ENCODE measurements around the gene BIRC7. TPM values are rescaled to one million over a fixed set of nuclear protein-coding genes. Genes with fewer than 3 reads are reported as not detected.
A peak's percentile ranks its signal among the peaks of the same experiment; 100 is the strongest.

The BIRC7 gene
- total and polyA plus RNA-seq, 2 donors from 2014 or later, result 0.30 to 4.0 TPM

DNA sequence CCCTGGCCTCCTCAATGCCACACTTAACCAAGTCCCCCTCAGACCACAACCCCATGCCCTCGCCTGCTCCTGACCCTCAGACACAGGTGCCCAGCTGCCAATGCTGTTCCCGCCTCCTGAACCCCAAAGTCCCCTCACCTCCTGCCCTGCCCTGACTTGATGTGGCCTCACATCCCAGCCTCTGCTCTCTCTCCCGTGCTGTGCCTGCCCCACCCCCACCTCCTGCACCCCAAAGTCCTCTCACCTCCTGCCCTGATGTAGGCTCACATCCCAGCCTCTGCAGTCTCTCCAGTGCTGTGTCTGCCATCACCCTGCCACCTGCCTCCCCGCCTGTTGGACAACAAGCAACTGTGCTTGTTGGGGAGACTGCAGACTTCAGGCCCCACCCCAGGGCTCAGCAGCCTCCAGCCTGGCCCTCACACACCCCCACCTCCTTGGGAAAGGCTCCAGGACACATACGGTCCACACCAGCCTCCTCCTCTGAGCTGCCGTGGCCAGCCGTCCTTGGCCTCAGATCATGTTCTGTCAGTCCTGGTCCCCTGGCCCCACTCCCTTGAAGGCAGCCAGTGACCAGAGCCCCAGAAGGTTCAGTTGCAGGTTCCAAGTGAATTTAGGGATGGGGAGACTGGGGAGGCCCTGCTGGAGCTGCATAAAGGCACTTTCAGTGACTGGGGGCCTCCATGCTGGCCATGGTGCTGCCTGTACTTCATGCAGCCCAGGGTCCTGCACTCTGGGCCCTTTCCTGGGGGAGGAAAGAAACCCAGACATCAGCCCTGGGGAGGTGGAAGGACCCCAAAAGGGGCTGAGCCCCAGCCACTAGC, 48.2 kb upstream of the BIRC7 start:
- Histone ChIP-seq H3K9ac (ENCODE audit: low read length in 3 of 3) (no peak overlapping the region), H3K4me1 (ENCODE audit: control insufficient read depth in 2 of 3, insufficient read depth in 2 of 3, low read depth in 1 of 3, low read length in 3 of 3) (no peaks in the 10 kb centered on the region), H3K27me3 (ENCODE audit: control insufficient read depth, insufficient read depth, low read length) (no peaks in the 10 kb centered on the region), H3K27ac (ENCODE audit: low read depth in 2 of 2, low read length in 2 of 2) (no peak overlapping the region), H3K9me3 (ENCODE audit: control insufficient read depth in 2 of 3, insufficient read depth in 1 of 3, low read length in 3 of 3) (no peaks in the 10 kb centered on the region), H3K36me3 (ENCODE audit: control insufficient read depth in 2 of 3, insufficient read depth in 3 of 3, low read length in 3 of 3) (no peaks in the 10 kb centered on the region), H3K4me3 (ENCODE audit: low read length in 3 of 3) (no peak overlapping the region)
- intact Hi-C loops (cut with DNase I), result no loop called here
- peak in 1 of 5 donors; percentile 47 for DNase-seq
- no peak for TF ChIP-seq CTCF (IDR thresholded peaks at IDR 0.05; ENCODE audit: borderline replicate concordance, extremely low read depth, insufficient read depth)
- no peak for FAIRE-seq

DNA sequence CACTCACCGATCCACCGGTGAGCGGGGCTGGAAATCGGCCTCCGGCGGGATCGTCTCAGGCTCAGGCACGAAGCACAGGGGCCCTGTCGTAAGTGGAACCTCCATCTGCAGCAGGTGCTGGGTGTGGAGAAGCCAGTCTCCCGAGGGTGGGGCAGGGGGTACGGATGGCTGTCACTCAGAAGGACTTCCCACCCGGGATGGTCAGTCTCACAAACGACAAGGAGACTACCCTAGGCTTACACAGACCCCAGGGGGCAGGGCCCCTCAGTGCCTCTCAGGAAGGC, 47.6 kb upstream of the BIRC7 start:
- no peak for TF ChIP-seq CTCF (IDR thresholded peaks at IDR 0.05; ENCODE audit: borderline replicate concordance, extremely low read depth, insufficient read depth)
- H3K9ac ChIP-seq (ENCODE audit: low read length in 3 of 3), result no peak overlapping the region
- no peaks in the 10 kb centered on the region for H3K4me1 ChIP-seq (ENCODE audit: control insufficient read depth in 2 of 3, insufficient read depth in 2 of 3, low read depth in 1 of 3, low read length in 3 of 3)
- no peak overlapping the region for H3K27ac ChIP-seq (ENCODE audit: low read depth in 2 of 2, low read length in 2 of 2)
- no peaks in the 10 kb centered on the region for H3K9me3 ChIP-seq (ENCODE audit: control insufficient read depth in 2 of 3, insufficient read depth in 1 of 3, low read length in 3 of 3)
- H3K36me3 ChIP-seq (ENCODE audit: control insufficient read depth in 2 of 3, insufficient read depth in 3 of 3, low read length in 3 of 3), result no peaks in the 10 kb centered on the region
- DNase-seq (no peak), FAIRE-seq (no peak)
- H3K4me3 ChIP-seq (ENCODE audit: low read length in 3 of 3), result no peak overlapping the region
- no peaks in the 10 kb centered on the region for H3K27me3 ChIP-seq (ENCODE audit: control insufficient read depth, insufficient read depth, low read length)
- intact Hi-C loops (cut with DNase I), result no loop called here

- peak in 1 of 5 donors; percentile 52 for DNase-seq
- H3K9ac ChIP-seq (ENCODE audit: low read length in 3 of 3), result no peak overlapping the region
- H3K36me3 ChIP-seq (ENCODE audit: control insufficient read depth in 2 of 3, insufficient read depth in 3 of 3, low read length in 3 of 3), result no peaks in the 10 kb centered on the region
- no peaks in the 10 kb centered on the region for H3K27me3 ChIP-seq (ENCODE audit: control insufficient read depth, insufficient read depth, low read length)
- no peak overlapping the region for H3K27ac ChIP-seq (ENCODE audit: low read depth in 2 of 2, low read length in 2 of 2)
- H3K9me3 ChIP-seq (ENCODE audit: control insufficient read depth in 2 of 3, insufficient read depth in 1 of 3, low read length in 3 of 3), result no peaks in the 10 kb centered on the region
- TF ChIP-seq CTCF (IDR thresholded peaks at IDR 0.05; ENCODE audit: borderline replicate concordance, extremely low read depth, insufficient read depth), result no peak
- intact Hi-C loops (cut with DNase I), result no loop called here
- no peak overlapping the region for H3K4me3 ChIP-seq (ENCODE audit: low read length in 3 of 3)
- H3K4me1 ChIP-seq (ENCODE audit: control insufficient read depth in 2 of 3, insufficient read depth in 2 of 3, low read depth in 1 of 3, low read length in 3 of 3), result no peaks in the 10 kb centered on the region
- FAIRE-seq, result no peak
Measured at GRCh38 chr20:63188641-63189321, 46.9 kb upstream of the BIRC7 start.
